ENCODE results near the gene SNPH.

SNPH gene

DNA sequence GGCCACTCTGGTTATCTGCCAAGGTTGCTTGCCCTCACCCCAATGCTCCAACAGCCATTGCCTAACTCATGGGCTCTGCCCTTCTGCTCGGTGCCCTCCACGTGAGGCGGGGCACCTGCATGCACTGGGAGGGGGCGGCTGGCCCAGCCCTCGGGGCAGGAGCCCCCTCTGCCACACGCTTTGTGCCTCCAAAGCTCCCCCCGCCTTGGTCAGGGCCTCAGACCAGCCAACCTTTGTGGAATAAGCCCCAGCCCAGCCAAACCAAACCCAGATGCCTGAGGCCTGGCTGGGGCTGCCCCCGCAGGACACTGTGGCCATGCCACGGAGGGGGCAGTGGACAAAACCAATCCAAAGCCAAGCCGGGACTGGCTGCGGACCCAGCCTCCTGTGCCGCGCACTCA is 41.5 kb downstream of the SNPH start:
- no peak for DNase-seq

DNA sequence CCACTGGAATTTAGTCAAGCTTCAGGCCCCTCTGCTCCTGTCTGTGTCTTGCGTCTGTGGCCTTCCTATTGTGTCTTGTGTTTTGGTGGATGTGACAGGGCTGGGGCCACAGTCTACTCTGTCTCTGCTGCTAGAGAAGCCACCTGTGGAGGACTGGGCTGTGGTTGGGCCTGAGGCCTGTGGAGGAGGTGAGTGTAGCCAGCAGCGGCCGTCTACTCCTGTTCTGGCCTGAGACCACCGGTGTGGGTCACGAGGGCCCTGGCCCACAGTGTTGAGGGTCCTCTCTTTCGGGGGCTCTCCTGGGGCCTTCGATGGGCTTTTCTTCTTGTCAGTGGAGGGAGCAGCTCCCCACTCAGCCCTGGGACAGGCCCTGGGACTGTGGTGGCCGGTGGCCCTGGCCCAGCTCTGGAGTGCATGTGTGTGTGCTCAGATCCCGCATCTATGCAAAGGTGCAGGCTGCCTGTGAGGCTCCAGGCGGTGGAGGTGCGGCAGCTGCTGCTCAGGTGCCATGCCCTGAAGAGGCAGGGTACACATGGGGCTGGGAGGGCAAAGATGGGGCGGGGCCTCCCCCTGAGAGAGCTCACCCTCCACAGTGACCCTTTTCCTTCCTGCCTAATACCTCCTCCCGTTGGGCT is 42.1 kb downstream of the SNPH start:
- DNase-seq: no peak

DNA sequence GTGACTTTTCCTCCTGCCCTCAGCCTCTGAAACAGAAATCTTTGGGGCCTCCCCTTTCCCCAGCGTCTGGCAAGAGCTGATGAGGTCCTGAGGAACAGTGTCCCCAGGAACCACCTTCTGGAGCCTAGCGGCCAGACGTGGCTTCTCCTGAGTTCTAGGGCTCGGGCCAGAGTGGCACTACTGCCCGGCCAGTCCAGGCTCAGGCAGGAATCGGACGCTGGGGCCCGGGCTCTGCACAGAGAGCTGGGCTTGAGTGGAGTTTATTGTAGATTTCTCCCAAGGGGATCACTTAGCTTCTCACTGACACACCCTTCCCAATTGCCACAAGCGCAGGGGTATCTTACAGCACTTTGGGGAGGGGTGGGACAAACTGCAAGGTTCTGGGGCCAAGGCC is 42.6 kb downstream of the SNPH start:
- no peak for DNase-seq

GRCh38 chr20:1309439-1309847 is 43.3 kb downstream of the SNPH start:
- no peak for DNase-seq

- DNase-seq: no peak
Observed at GRCh38 chr20:1310071-1310470, 44.0 kb downstream of the SNPH start.

- peak; percentile 81 for DNase-seq
Observed at GRCh38 chr20:1310506-1311190, 44.6 kb downstream of the SNPH start.

GRCh38 chr20:1312308-1312707 is 46.2 kb downstream of the SNPH start:
- DNase-seq: no peak

GRCh38 chr20:1312904-1313235 is 46.8 kb downstream of the SNPH start:
- DNase-seq: no peak

GRCh38 chr20:1313236-1313964 is 47.3 kb downstream of the SNPH start:
- DNase-seq: peak; percentile 50

GRCh38 chr20:1315804-1316203 is 49.7 kb downstream of the SNPH start:
- DNase-seq: no peak

- DNase-seq: no peak
Observed at GRCh38 chr20:1317545-1318255, 51.6 kb downstream of the SNPH start.

DNA sequence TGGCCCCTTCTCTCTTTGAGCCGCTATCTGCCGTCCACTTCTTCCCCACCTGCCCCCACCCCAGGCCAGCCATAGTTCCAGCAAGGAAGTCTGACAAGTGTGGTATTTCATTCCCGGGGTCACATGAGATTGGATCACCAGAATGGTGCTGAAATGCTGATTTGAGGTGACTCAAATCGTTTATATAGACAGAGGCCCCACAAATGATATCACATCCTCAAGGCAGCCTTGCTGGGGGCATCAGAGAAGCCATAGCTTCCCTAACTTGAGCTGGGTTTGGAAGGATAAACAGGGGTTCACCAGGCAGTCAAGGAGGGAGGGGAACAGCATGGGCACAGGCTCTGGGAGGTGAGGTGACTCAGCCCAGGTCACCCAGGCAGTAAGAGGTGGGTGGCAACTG is 53.0 kb downstream of the SNPH start:
- no peak for DNase-seq

- no peak for DNase-seq
Observed at GRCh38 chr20:1319462-1319861, 53.4 kb downstream of the SNPH start.

DNA sequence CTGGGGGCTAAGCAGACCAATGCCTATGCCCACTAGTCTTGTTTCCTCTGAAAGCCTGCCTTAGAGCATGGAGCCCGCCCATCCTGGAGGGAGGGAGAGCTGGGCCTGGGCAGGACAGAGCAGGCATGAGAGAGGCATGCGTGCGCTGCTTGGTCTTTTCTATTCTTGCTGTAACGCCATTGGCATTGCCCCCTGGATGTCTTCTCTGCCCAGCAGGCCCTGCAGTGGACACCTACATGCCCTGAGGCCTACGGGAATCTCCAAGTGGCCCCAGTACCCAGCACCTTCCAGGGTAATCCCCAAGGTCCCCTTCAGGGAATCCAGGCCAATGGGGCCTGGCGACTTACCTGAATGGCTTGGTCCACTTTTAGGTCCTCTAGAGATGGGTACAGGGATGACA is 53.9 kb downstream of the SNPH start:
- no peak for DNase-seq

DNA sequence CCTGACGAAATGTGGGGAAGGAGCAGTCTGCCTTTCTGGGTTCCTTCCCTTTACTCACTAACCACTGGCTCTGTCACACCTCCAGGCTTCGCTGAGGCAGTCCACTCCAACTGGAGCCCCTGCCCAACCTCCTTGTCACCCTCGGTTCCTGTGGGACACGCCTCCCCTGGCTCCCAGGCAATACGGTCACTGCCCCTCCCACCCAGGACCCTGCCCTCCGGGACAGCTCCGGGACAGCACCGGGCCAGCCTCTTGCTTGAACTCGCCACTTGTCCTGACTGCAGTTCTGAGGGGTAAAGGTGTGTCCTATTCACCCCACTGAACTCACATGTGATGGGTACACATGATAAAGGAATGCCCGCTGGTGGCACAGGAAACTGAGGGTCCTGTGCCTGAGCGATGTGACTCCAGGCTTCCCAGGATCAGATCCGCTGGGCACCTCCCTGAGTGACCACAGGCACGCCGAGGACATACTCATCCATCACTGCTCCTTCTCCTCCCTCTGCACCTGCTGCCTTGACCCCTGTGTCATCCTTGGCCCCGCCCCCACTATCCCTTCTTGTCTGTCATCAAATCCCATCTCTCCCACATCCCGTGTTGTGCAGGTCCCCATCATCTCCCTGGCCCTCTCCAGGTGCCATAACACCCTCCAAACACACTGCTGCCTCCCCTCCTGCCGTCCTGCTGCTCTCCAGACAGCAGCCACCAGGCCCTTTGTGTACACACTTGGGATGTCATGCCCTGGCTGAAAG is 55.0 kb downstream of the SNPH start:
- DNase-seq: no peak

- no peak for DNase-seq
Observed at GRCh38 chr20:1321654-1321939, 55.5 kb downstream of the SNPH start.

DNA sequence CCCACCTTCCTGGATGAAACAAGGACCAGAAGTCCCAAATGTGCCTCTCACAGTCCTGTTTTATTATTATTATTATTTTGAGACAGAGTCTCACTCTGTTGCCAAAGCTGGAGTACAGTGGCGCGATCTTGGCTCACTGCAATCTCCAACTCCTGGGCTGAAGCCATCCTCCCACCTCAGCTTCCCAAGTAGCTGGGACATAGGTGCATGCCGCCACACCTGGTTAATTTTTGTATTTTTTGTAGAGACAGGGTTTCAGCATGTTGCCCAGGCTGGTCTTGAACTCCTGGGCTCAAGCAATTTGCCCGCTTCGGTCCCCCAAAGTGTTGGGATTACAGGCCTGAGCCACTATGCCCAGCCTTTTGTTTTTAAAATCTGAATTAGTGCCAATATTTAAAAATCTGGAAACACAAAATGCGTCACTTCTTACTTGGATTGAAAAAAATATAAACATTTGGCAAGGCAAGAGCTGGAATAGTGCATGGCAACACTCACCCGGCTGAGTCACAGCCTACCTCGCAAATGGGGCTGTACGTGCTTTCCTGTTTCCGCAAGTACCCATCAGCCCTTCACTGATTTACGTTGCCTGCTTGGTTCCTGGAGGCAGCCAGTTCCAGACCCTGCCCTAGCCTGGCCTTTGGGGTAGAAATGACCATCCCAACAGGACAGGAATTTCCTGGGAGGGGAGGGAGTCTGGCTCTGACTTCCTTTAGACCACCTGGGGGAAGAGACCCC is 56.6 kb downstream of the SNPH start:
- DNase-seq: no peak

DNA sequence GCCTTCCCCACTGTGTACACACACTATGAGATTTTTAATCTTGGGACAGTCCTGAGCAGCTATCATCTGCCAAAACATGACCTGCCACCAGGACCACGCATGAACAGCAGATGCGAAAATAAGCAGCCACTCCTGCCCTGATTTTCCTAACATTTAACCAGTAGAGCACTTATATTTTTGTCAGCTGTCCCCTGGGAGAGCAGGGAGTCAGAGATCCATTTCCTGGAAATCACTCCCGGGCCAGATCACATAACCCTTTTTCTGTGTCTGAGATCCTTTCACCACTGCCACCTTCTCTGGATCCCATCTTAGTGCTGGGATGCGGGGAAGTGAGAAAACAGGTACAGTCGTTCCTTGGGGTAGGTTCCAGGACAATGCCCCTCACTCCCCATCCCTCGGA is 57.2 kb downstream of the SNPH start:
- no peak for DNase-seq

GRCh38 chr20:1323830-1324597 is 57.9 kb downstream of the SNPH start:
- no peak for DNase-seq

DNA sequence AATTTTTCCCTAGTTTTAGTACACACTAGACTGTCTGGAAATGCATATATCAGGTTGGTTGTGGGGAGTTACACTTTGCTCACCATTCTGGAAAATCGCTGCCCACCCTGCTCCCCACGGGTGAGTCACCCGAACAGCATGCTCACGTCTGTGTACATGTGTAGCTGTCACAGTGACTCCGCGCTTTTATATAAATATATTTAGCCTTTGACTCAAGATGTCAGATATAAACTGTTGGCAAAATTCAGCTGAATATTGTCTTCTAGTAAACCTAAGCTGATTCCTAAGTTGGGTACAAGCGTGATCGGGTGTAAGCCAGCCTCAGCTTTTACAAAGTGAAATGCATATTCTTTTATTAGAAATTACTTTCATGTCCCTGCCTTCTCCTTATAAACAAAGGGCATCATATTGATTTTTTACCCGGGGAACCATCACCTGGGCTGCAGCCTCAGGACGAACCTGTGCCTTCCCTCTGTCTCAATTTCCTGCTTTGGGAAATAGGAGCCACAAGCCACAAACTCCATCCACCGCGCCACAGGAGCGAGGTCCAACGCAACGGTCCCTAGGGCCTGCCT is 58.6 kb downstream of the SNPH start:
- no peak for DNase-seq

Data from RPMI8226 (cell line).